OCI-M2 (cell line): ENCODE data around the gene NEK5.
"Not testable (repeated sequence)": the region's sequence is repeated elsewhere in the genome, so short reads cannot be mapped to it uniquely, and the experiment has no call there.

Experiments
- DNase-seq: peaks from one replicate; lab custom pipeline; 2025; ENCODE audit not compliant: unreplicated experiment; lab: John Stamatoyannopoulos, UW

The NEK5 gene

GRCh38 chr13:52128714-52129700 lies at the start of gene NEK5:
Gene NEK5, minus strand, starts transcription at chr13:52129073. Its CDS starts 1,591 bp downstream, at chr13:52127482.
- DNase-seq: no peak

- DNase-seq: no peak
Observed at GRCh38 chr13:52177276-52177675, 48.4 kb upstream of the NEK5 start.

- not testable (repeated sequence) for DNase-seq
Observed at GRCh38 chr13:52173970-52174369, 45.1 kb upstream of the NEK5 start.

GRCh38 chr13:52173373-52173772 lies 44.5 kb upstream of the NEK5 start:
- DNase-seq: no peak

- DNase-seq: not testable (repeated sequence)
Observed at GRCh38 chr13:52171686-52172085, 42.8 kb upstream of the NEK5 start.

- not testable (repeated sequence) for DNase-seq
Observed at GRCh38 chr13:52170828-52171391, 42.0 kb upstream of the NEK5 start.

GRCh38 chr13:52169839-52170238 lies 41.0 kb upstream of the NEK5 start:
- DNase-seq: no peak

- no peak for DNase-seq
Observed at GRCh38 chr13:52165411-52165810, 36.5 kb upstream of the NEK5 start.

GRCh38 chr13:52164989-52165388 lies 36.1 kb upstream of the NEK5 start:
- no peak for DNase-seq

- not testable (repeated sequence) for DNase-seq
Observed at GRCh38 chr13:52163878-52164277, 35.0 kb upstream of the NEK5 start.

GRCh38 chr13:52162279-52163101 lies 33.6 kb upstream of the NEK5 start:
- peak; percentile 30 for DNase-seq

GRCh38 chr13:52161181-52161646 lies 32.3 kb upstream of the NEK5 start:
- DNase-seq: no peak

- DNase-seq: no peak
Observed at GRCh38 chr13:52160506-52160905, 31.6 kb upstream of the NEK5 start.

- DNase-seq: no peak
Observed at GRCh38 chr13:52160053-52160452, 31.2 kb upstream of the NEK5 start.

- no peak for DNase-seq
Observed at GRCh38 chr13:52159159-52159982, 30.5 kb upstream of the NEK5 start, which contains the start of gene NEK3. Gene NEK3, minus strand, starts transcription at chr13:52159597. Its CDS starts 3,406 bp downstream, at chr13:52156191.

GRCh38 chr13:52158629-52159158 lies 29.8 kb upstream of the NEK5 start:
- DNase-seq: no peak

GRCh38 chr13:52156724-52157261 lies 27.9 kb upstream of the NEK5 start:
- DNase-seq: no peak

GRCh38 chr13:52155177-52155576 lies 26.3 kb upstream of the NEK5 start:
- DNase-seq: no peak

GRCh38 chr13:52147225-52147624 lies 18.4 kb upstream of the NEK5 start:
- no peak for DNase-seq

GRCh38 chr13:52141299-52141698 lies 12.4 kb upstream of the NEK5 start:
- no peak for DNase-seq
